ENCODE results near the gene PPP2R2C. TPM values are rescaled to one million over a fixed set of nuclear protein-coding genes. Genes with fewer than 3 reads are reported as not detected.

The PPP2R2C gene
- total RNA-seq, 1 experiment from 2014 or later, result 8.1 TPM

GRCh38 chr4:6424425-6424824, 48.0 kb downstream of the PPP2R2C start:
- H3K4ac ChIP-seq (ENCODE audit: low read depth, low read length), result no peak overlapping the region
- no peak overlapping the region for H3K14ac ChIP-seq (ENCODE audit: insufficient read depth, low read length)
- H2BK12ac ChIP-seq (ENCODE audit: insufficient read length, low read depth, low read length), result no peak overlapping the region
- H4K5ac ChIP-seq (ENCODE audit: insufficient read length, low read depth, low read length), result no peak overlapping the region
- H3K27me3 ChIP-seq (ENCODE audit: insufficient read depth, low read length), result no peaks in the 10 kb centered on the region
- H3K79me1 ChIP-seq (ENCODE audit: insufficient read depth, low read depth, low read length, poor library complexity, severe bottlenecking), result no peaks in the 10 kb centered on the region
- no CpG with 5 or more reads among the region's 9 CpGs for WGBS (ENCODE audit: extremely low coverage, insufficient read length, low lambda C conversion rate)
- no peaks in the 10 kb centered on the region for H3K27me3 Mint-ChIP-seq (ENCODE audit: low read depth)
- no peak overlapping the region for H3K4me2 ChIP-seq (ENCODE audit: insufficient read depth, insufficient read length, low read length)
- no peak overlapping the region for H3K23ac ChIP-seq (ENCODE audit: insufficient read length, low read depth, low read length)
- no peak overlapping the region for H3K27ac ChIP-seq (ENCODE audit: insufficient read length, low read depth, low read length)
- no peaks in the 10 kb centered on the region for H3K9me3 ChIP-seq (ENCODE audit: control insufficient read depth, low read depth, low read length)
- no peak for DNase-seq
- H3K36me3 Mint-ChIP-seq (ENCODE audit: insufficient read depth in 1 of 3, low read depth in 3 of 3), result no peaks in the 10 kb centered on the region
- no peaks in the 10 kb centered on the region for H3K23me2 ChIP-seq (ENCODE audit: insufficient read length, low read depth, low read length, poor library complexity, severe bottlenecking)
- H2AK5ac ChIP-seq (ENCODE audit: insufficient read length, low read length), result no peak overlapping the region
- no peak overlapping the region for H3T11ph ChIP-seq (ENCODE audit: low read length)
- no peaks in the 10 kb centered on the region for H4K20me1 ChIP-seq (ENCODE audit: control insufficient read depth, insufficient read depth, insufficient read length)
- no peaks in the 10 kb centered on the region for H3K4me1 ChIP-seq (ENCODE audit: insufficient read depth, low read length)
- H3K9ac ChIP-seq (ENCODE audit: extremely low read depth, insufficient read length, low read length), result no peak overlapping the region
- H2AFZ ChIP-seq (ENCODE audit: low read length), result no peak overlapping the region
- no peak overlapping the region for H4K91ac ChIP-seq (ENCODE audit: insufficient read length, low read depth, low read length)
- no peaks in the 10 kb centered on the region for H3K79me2 ChIP-seq (ENCODE audit: insufficient read depth, low read length)
- H3K4me3 Mint-ChIP-seq, result no peak overlapping the region
- no peak overlapping the region for H2BK120ac ChIP-seq (ENCODE audit: low read depth, low read length, poor library complexity, severe bottlenecking)
- H2BK5ac ChIP-seq (ENCODE audit: insufficient read length, low read length), result no peak overlapping the region
- no peak overlapping the region for H3K56ac ChIP-seq (ENCODE audit: insufficient read length, low read depth, low read length)
- no peak overlapping the region for H2BK15ac ChIP-seq (ENCODE audit: low read depth, low read length)
- no peak overlapping the region for H4K8ac ChIP-seq (replicated peaks; ENCODE audit: insufficient read length, low read depth, low read length)
- no peaks in the 10 kb centered on the region for H3K9me3 Mint-ChIP-seq
- H3K4me1 Mint-ChIP-seq, result no peaks in the 10 kb centered on the region
- no peak overlapping the region for H2BK20ac ChIP-seq (ENCODE audit: low read depth, low read length, poor library complexity, severe bottlenecking)
- peak overlapping the region in 1 of 3 experiments; percentile 71; a peak in 1 of 7 replicates for H3K27ac Mint-ChIP-seq
- no peak overlapping the region for H3K18ac ChIP-seq (ENCODE audit: insufficient read length, low read depth, low read length)
- TF ChIP-seq, protein P1, sequence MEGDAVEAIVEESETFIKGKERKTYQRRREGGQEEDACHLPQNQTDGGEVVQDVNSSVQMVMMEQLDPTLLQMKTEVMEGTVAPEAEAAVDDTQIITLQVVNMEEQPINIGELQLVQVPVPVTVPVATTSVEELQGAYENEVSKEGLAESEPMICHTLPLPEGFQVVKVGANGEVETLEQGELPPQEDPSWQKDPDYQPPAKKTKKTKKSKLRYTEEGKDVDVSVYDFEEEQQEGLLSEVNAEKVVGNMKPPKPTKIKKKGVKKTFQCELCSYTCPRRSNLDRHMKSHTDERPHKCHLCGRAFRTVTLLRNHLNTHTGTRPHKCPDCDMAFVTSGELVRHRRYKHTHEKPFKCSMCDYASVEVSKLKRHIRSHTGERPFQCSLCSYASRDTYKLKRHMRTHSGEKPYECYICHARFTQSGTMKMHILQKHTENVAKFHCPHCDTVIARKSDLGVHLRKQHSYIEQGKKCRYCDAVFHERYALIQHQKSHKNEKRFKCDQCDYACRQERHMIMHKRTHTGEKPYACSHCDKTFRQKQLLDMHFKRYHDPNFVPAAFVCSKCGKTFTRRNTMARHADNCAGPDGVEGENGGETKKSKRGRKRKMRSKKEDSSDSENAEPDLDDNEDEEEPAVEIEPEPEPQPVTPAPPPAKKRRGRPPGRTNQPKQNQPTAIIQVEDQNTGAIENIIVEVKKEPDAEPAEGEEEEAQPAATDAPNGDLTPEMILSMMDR (conservative IDR thresholded peaks at IDR 0.05), result no peak

All from H9 (cell line).